GM18867 (cell line): Measurements from ENCODE around the gene FBXO41.
A peak's percentile ranks its signal among the peaks of the same experiment; 100 is the strongest.

Source experiments
- ATAC-seq: cut with Tn5 transposase; IDR thresholded peaks from one replicate; pipeline ENCODE4 v1.9.1; 2021; ENCODE audit warnings: mild to moderate bottlenecking, moderate library complexity; ENCODE audit not compliant: unreplicated experiment

The FBXO41 gene

GRCh38 chr2:73217826-73218225, 66.5 kb downstream of the FBXO41 start:
- no peak for ATAC-seq

GRCh38 chr2:73217160-73217559, 67.1 kb downstream of the FBXO41 start:
- no peak for ATAC-seq

- no peak for ATAC-seq
Observed at GRCh38 chr2:73215254-73215653, 69.0 kb downstream of the FBXO41 start.

- peak; percentile 92 for ATAC-seq
Observed at GRCh38 chr2:73214120-73215035, 69.9 kb downstream of the FBXO41 start, which contains the start of gene SMYD5. Gene SMYD5 (plus strand): TSS chr2:73214245. CDS start chr2:73214267, 22 bp downstream.

- peak; percentile 75 for ATAC-seq
Observed at GRCh38 chr2:73212448-73213176, 71.7 kb downstream of the FBXO41 start.

GRCh38 chr2:73212098-73212447, 72.2 kb downstream of the FBXO41 start:
- no peak for ATAC-seq

- no peak for ATAC-seq
Observed at GRCh38 chr2:73210696-73211095, 73.6 kb downstream of the FBXO41 start.

GRCh38 chr2:73210019-73210418, 74.3 kb downstream of the FBXO41 start:
- no peak for ATAC-seq

GRCh38 chr2:73208258-73208657, 76.0 kb downstream of the FBXO41 start:
- no peak for ATAC-seq

- ATAC-seq = no peak
Observed at GRCh38 chr2:73205611-73206010, 78.7 kb downstream of the FBXO41 start.
